ENCODE measurements around the gene ANG. TPM values are rescaled to one million over a fixed set of nuclear protein-coding genes. Genes with fewer than 3 reads are reported as not detected.

Gene ANG
- total and polyA plus RNA-seq, 2 of the 8 experiments (the other 6 are each of a cell fraction or from before 2014, with no cell fraction given), result 2.2 to 4.6 TPM

DNA sequence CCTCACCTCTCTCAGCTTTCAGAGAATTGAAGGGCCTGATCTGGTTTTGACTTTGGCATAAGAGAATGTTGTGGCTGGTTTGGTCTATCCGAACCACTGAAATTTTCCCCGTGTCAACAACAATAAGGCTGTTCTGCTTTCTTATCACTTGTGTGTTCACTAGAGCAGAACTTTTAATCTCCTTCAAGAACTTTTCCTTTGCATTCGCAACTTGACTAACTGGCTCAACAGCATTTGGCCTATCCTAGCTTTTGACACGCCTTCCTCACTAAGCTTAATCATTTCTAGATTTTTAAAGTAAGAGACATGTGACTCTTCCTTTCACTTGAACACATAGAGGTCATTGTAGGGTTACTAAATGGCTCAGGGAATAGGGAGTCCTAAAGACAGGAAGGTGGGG is 31.2 kb downstream of the ANG start:
- Histone ChIP-seq H2AK5ac (ENCODE audit: low read depth, low read length) (no peak overlapping the region), H3K4me2 (ENCODE audit: insufficient read depth in 1 of 2, low read depth in 2 of 2, low read length in 2 of 2) (no peak overlapping the region), H2AFZ (ENCODE audit: low read length) (no peak overlapping the region), H2BK20ac (ENCODE audit: low read length) (no peak overlapping the region), H2BK120ac (replicated peaks; ENCODE audit: low read depth, low read length) (no peak overlapping the region), H3K23me2 (ENCODE audit: low read depth, low read length) (no peaks in the 10 kb centered on the region), H3K18ac (ENCODE audit: extremely low read depth, low read length) (no peak overlapping the region), H3K79me2 (ENCODE audit: control insufficient read depth in 1 of 2, insufficient read depth in 2 of 2, low read length in 2 of 2) (no peaks in the 10 kb centered on the region), H3K27ac (ENCODE audit: low read depth, low read length) (no peak overlapping the region), H4K91ac (replicated peaks; ENCODE audit: insufficient read length, low read length) (no peak overlapping the region), H3K9ac (replicated peaks in 1 of 4; ENCODE audit: extremely low read depth in 1 of 4, low read depth in 3 of 4, low read length in 3 of 4) (no peak overlapping the region), H3K4me3 (ENCODE audit: extremely low read depth in 1 of 4, insufficient read depth in 2 of 4, low read depth in 3 of 4, low read length in 4 of 4) (no peak overlapping the region), H4K5ac (ENCODE audit: insufficient read length, low read depth, low read length) (no peak overlapping the region), H2BK15ac (ENCODE audit: low read length) (no peak overlapping the region), H2BK5ac (ENCODE audit: low read depth, low read length) (no peak overlapping the region), H3K79me1 (ENCODE audit: low read depth, low read length) (no peaks in the 10 kb centered on the region), H3K9me3 (ENCODE audit: insufficient read depth in 2 of 2, low read depth in 1 of 2, low read length in 1 of 2) (no peaks in the 10 kb centered on the region), H2BK12ac (ENCODE audit: low read depth, low read length) (no peak overlapping the region), H3K36me3 (ENCODE audit: control insufficient read depth in 2 of 4, insufficient read depth in 4 of 4, low read length in 3 of 4) (no peaks in the 10 kb centered on the region), H3K27me3 (replicated peaks in 1 of 4; ENCODE audit: control insufficient read depth in 3 of 4, extremely low read depth in 1 of 4, insufficient read depth in 3 of 4, low read length in 3 of 4) (peaks cover 0 to 3% (median under 1%) of the 10 kb centered on the region in 4 experiments; a peak in 2 of 7 replicates), H3K14ac (ENCODE audit: insufficient read length) (no peak overlapping the region), H3K23ac (ENCODE audit: insufficient read length) (no peak overlapping the region), H3K4ac (replicated peaks; ENCODE audit: insufficient read length, low read depth, low read length) (no peak overlapping the region), H4K8ac (ENCODE audit: extremely low read depth, insufficient read depth, low read length) (no peak overlapping the region), H4K20me1 (replicated peaks in 1 of 2; ENCODE audit: control insufficient read depth in 1 of 2, insufficient read depth in 2 of 2, low read length in 2 of 2) (no peaks in the 10 kb centered on the region), H3K4me1 (replicated peaks in 1 of 4; ENCODE audit: control insufficient read depth in 3 of 4, insufficient read depth in 4 of 4, low read length in 3 of 4) (no peaks in the 10 kb centered on the region), H3K56ac (replicated peaks; ENCODE audit: insufficient read length, low read depth, low read length) (no peak overlapping the region)
- no peak for DNase-seq (ENCODE audit: low read depth in 1 of 2, low spot score in 2 of 2)
- 85% methylated on average over 4 of the region's 4 CpGs; no CpG with 5 or more reads in 1 of the 2 experiments for WGBS, 2 experiments (ENCODE audit: extremely low coverage in 1 of 2, insufficient coverage in 1 of 2, insufficient read length in 1 of 2, insufficient replicate concordance in 2 of 2, low coverage in 1 of 2, low lambda C conversion rate in 2 of 2, missing lambda C conversion rate in 1 of 2)
- TF ChIP-seq CEBPB (IDR thresholded peaks at IDR 0.05; ENCODE audit: low read depth, low read length) (no peak), SIN3A (conservative IDR thresholded peaks at IDR 0.05 in 1 of 2, IDR thresholded peaks at IDR 0.05 in 1 of 2; ENCODE audit: low read depth in 1 of 2, low read length in 2 of 2) (no peak)
- ChIA-PET POLR2A (ENCODE audit: partially characterized antibody) (no interaction called here), CTCF (ENCODE audit: partially characterized antibody) (interaction anchor here (0.6 to 1.4 kb wide), 2 partner anchors 38 to 105 kb away, joined by 3 to 5 read pairs; no protein-coding TSS in a partner anchor)
- FAIRE-seq, result no peak
